GM18519 (cell line): ENCODE data around the gene ZNG1C.
"Not testable (repeated sequence)": the region's sequence is repeated elsewhere in the genome, so short reads cannot be mapped to it uniquely, and the experiment has no call there.

Source experiments
- ATAC-seq: cut with Tn5 transposase; IDR thresholded peaks from one replicate; pipeline ENCODE4 v1.9.1; 2021; ENCODE audit warnings: mild to moderate bottlenecking, moderate library complexity; ENCODE audit not compliant: unreplicated experiment, low FRiP score

Gene ZNG1C

DNA sequence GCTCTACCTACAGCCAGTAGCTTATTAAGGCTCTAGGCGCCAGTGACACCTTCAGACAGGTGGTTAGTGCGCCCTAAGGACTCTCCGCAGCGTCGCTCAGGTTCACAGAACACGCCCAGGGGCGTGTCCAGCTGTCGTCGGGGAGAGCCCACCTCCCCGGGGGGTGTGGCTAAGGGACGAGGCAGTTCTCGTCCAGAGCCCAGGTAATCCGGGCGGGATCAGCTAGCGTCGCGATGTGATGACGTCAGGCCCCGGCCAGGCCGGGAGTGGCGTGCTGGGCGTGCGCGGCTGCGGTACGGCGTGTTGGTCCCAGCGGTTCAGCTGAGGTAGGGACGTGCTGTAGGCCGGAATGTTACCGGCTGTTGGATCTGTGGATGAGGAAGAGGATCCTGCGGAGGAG, at the start of gene ZNG1C:
Gene ZNG1C (plus strand): TSS at position 301 of the 400 bp plus-strand sequence. CDS start 49 bp downstream, at position 350.
- not testable (repeated sequence) for ATAC-seq

DNA sequence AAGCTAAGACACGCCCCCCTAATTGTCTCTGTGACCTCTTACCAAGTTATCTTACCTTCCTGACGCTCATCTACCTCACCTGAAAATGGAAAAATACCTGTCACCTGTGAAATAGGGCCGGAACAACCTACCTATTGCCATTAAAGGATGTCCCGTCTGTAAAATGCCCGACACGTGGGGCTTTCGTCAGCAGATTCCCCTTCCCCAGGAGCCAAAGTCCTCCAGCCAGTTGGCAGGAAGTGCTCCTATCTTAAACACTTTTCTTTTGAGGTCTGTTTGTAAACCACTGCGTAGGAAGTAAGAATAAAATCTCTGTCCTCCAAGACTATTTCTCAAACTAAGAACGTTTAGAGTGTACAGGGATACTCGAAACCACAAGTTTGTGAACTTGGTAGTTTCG, 654 bp downstream of the ZNG1C start:
- not testable (repeated sequence) for ATAC-seq

DNA sequence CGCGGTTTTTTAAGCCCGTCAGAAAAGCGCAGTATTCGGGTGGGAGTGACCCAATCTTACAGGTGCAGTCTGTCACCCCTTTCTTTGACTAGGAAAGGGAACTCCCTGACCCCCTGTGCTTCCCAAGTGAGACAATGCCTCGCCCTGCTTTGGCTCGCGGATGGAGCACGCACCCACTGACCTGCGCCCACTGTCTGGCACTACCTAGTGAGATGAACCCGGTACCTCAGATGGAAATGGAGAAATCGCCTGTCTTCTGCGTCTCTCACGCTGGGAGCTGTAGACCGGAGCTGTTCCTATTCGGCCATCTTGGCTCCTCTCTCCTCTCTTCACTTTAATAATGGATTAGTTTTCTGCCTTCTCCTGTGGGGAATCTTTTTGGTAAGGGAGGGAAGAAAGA, 39.3 kb downstream of the ZNG1C start:
- ATAC-seq, result not testable (repeated sequence)

DNA sequence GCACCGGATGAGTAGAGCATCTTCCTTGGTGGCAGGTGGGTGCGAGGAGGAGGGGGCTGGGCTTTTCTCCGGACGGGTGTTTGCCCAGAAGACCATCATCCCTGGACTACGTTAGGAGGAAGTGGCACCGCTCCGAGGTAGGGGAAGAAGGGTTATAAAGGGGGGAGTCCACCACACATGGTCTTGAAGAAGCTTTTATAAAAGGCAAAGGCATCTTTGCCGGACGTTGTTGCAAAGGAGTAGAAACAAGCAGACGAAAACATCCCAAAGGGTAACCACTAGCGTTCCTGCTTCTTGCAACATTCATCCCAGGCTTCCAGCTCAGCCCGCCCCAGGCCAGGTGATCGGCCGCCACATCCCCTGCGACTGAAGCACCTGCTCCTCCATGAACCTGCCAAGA, 60.8 kb downstream of the ZNG1C start, which contains the start of gene FOXD4L3:
Gene FOXD4L3 (plus strand): TSS at position 301 of the 400 bp plus-strand sequence. CDS start 85 bp downstream, at position 386.
- not testable (repeated sequence) for ATAC-seq

DNA sequence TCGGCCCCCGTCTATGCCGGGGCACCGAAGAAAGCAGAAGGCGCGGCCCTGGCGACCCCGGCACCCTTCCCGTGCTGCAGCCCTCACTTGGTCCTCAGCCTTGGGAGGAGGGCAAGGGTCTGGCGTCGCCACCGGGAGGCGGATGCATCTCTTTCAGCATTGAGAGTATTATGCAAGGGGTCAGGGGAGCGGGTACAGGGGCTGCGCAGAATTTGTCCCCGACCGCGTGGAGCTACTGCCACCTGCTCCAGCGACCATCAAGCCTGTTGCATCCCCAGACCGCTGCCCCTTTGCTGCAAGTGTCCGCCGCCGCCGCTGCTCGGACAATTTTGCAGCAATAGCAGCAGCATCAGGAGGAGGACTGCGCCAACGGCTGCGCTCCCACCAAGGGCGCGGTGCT, 62.0 kb downstream of the ZNG1C start:
- ATAC-seq, result not testable (repeated sequence)

DNA sequence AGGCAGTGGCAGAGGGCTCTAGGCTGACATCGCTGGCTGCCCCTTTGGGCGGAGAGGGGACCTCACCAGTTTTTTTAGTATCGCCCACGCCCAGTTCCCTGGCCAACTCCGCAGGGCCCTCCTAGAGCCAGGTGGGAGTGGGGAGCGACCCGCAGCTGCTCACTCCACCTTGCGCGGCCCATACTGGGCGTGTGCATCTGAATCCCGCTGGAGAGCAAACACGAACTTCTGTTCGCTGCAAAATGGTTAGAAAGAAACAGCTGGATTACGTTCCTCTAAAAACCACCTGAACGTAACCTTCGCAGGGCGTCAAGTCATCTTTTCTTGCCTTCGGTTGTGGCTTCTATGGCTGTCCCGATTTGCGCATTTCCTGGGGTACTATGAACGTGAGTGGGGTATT, 62.4 kb downstream of the ZNG1C start:
- not testable (repeated sequence) for ATAC-seq

DNA sequence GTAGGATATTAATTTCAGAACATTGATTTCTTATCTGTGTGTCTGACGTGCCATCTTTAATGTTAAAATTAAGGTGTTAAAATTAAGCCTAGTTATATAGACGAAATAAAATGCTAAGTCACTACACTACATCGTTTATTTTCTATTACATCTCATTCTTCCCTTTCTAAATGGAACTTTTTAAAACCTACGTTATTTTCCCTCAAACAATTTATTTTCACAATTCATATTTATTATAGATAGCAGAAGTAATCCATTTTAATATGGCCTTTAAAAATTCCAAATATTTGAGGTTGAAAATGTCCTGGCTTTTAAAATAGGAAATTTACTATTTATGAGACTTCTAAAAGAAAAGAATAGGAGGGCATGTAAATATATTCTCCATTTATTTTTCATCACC, 63.0 kb downstream of the ZNG1C start:
- ATAC-seq, result not testable (repeated sequence)

DNA sequence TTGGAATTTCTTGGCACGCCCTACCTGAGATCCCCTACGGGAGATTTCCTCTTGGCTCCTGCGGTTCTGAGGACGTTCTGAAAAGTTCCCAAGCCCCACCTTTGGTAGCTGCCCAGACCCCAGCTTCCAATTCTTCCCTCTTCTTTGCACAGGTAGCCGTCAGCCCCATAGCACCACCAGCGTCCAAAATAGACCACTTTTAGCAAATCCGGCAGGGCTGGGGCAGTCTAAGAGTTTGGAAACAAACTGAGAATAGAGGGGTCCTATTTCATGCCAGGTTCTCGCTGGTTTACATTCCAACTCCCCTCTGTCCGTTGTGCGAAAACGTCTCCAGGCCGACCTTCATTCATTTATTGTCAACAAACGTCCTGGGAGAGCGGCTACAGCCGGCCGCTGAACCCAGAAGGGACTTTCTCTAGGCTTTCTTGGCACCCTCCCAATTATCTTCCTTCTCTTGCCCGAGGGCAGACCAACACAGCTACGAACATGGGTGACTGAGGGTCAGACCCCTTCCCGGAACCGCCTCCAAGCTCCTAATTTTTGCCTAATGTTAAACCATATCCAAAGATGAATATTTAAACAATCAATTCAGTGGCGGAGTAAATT, 64.0 kb downstream of the ZNG1C start:
- not testable (repeated sequence) for ATAC-seq

DNA sequence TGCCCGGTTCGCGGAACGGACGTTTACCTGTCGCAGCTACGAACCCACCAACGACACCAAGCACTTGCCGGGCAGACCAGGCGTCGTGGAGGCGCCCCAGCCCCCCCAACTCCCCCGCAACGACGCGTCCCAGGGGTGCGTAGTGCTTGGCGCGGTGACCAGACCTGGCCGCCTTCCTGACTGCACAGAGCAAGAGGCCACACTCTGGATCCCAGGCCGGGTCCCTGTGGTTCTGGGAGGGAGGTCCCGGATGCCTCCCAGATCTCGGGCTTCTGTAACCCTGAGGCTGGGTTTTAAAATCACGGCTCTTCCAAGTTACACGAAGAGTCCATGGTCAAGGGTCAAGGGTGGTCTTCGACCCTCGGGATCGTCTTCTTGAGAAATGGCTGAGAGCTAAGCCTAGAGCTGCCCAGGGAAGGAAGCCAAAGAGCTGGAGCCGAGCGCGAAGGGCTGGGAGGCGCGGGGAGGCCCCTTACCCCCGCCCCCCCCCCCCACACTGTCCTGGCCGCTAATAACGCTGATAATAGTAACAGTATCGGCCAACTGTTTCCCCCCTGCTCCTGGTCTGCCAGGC, 64.7 kb downstream of the ZNG1C start:
- ATAC-seq, result not testable (repeated sequence)

DNA sequence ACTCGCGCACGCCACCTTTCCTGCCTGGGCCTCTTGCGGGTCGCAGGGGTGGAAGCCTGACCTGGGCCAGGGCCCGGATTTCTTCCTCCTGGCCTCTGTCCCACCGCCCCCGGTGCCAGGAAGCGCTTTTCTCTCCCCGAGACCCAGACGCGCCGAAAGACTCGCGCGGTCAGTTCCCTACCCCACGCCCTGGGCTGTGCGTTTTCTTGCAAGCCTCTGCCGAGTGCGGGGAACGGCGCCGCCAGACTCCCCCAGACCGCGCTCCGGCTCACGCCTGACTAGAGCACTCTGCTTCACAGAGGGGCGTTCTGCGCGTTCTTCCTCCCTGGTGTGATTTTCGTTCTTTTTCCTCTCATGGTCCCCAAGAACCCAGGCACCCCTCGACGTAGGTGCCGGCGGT, 65.3 kb downstream of the ZNG1C start:
- not testable (repeated sequence) for ATAC-seq

DNA sequence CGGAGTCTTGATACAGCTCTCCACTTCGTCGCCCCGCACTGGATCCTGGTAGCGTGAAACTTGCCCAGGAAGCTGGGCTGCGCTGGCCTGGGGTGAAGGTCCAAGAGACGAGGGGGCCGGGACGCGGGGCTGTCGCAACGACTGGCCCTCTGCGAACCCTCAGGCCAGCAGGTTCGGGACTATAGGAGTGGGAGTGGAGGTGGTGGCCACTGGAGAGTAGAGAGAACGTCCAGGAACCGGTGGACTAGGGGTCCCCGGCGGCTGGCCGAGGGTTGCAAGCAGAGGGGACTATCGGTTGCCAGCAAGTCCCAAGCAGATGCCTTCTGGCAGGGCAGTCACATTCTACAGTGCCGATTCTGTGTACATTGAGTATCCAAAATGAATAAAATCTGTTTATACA, 65.9 kb downstream of the ZNG1C start:
- ATAC-seq, result not testable (repeated sequence)

DNA sequence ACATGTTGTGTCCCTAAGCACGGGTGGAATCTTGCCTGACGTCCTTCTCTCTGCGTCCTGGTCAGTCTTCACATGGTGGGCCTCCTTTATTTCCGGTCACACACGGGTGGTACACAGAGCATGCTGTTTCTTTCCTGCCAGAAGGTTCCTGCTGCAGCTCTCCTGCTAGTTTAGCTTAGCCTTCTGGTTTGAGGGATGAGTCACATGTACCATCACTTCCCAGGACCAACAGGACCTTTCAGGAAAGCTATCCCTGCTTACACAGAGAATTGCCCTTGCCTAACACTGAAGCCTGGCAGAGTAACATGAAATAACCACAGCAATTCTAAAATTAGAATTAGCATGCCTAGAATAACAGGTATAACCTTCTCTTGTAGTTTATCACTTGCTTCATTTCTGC, 69.4 kb downstream of the ZNG1C start:
- ATAC-seq, result not testable (repeated sequence)

DNA sequence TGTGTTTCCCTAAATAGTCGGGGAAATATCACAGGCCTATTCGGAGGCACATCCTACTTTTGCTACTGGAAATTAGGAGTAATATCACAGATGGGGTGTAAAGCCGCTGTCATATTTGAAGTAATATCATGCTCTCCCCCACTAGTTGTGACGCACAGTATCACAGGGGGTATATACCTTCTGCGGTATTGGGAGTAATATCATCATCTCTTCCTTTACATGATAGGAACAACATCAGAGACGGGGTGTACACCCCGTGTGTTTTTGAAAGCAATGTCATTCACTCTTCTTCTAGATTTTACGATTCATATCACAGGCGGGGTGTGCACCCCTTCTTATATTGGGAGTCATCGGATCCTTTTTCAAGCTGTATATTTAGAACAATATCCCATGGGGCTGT, 76.4 kb downstream of the ZNG1C start:
- not testable (repeated sequence) for ATAC-seq

DNA sequence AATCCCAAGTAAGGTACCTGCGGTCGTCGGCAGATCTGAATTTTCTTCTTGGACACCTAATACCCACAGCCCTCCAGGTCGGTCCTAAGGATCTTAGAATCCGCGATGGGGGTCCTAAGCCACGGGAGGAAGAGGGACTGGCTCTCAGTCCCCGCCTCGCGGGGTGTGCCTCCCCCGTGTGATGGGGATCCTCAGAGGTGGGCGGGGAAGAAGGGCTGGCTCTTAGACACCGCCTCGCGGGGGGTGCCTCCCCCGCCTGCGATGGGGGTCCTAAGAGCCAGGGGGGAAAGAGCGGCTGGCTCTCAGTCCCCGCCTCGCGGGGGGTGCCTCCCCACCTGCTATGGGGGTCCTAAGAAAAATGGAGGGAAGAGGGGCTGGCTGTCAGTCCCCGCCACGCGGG, 82.0 kb downstream of the ZNG1C start:
- ATAC-seq, result not testable (repeated sequence)

DNA sequence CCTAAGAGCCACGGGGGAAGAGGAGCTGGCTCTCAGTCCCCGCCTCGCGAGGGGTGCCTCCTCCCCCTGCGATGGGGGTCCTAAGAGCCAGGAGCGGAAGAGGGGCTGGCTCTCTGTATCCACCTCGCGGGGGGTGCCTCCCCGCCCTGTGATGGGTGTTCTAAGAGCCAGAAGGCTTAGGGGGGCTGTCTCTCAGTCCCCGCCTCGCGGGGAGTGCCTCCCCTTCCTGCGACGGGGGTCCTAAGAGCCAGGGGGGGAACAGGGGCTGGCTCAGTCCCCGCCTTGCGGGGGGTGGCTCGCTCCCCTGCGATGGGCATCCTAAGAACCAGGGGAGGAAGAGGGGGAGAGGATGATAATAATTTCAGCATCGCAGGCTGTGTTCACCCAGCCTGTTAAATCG, 82.7 kb downstream of the ZNG1C start:
- not testable (repeated sequence) for ATAC-seq

DNA sequence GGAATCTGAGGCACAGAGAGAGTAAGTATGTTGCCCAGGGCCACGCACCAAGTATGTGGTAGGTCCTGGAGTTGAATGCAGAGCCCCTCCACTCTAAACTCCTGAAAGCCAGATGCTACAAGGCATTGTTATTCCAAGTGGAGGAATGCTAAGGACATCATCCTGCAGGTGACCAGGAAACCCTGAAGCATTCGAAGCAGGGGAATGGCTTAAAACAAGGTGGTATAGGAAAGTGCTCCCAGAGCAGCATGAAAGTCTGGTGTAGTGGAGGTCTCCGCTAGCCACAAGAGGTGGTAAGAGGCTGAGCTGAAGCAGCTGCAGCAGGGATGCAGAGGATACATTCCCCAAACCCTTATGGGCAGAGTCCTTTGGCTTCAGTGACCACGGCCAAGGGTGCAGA, 87.3 kb downstream of the ZNG1C start:
- not testable (repeated sequence) for ATAC-seq

DNA sequence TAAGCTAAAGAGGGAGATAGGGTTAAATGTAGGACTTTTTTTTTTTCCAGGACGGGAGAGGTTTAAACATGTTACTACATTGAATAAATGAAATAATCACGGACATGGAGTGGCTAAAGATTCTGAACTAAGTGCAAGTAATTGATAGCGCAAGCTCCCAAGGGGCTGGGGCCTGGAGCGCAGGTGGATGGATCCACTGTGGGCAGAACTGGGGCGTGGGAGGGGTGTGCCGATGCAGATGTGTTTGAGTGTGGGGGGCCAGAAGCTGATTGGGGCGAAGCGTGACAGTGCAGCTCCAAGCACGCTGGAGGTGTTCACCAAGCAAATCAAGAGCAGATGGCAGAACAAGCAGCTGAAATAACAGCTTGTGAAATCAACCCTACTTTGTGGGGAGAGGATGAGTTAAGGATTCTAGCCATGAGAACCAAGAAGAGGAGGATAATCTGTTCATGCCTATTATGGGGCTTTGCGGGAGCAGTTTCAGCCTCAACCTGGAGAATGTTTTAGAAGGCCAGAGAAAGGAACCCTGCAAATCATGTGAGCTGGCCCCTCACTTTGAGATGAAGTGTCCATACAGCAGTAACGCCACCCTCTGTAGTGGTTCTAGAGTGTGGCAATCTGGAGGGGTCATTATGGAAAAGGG, 88.9 kb downstream of the ZNG1C start:
- not testable (repeated sequence) for ATAC-seq

DNA sequence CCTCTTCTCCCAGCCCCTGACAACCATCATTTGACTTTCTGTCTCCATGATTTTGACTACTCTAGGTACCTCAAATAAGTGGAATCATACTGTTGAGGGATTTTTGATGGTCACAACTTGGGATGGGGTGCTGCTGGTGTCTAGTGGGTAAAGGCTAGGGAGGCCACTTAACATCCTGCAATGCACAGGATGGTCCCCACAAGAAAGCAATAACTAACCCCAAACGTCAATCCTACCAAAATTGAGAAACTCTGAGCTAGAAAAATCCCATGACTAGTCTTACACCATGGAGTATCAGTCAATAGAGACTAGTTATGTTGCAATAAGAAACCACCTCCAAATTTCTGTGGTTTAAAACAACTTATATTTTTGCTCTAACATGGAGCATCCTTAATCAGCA, 90.3 kb downstream of the ZNG1C start:
- ATAC-seq, result not testable (repeated sequence)

DNA sequence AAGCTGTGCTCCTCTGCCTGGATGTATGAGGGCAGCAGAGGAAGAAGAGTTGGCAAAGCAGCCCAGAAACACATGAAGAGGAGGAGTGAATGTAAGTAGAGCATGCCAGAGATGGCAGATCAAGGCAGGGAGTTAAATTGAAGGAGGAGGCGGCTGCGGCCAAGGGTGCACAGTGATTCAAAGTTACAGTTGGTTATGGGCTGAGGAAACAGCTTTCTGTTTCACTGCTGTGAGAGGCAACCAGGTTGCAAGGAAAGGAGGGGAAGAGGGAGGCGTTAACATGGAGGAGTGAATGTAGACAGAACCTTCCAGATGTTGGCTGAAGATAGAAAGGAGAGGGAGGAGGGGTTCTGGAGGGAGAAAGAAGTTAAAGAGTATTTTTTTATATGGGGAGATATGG, 94.2 kb downstream of the ZNG1C start:
- not testable (repeated sequence) for ATAC-seq

DNA sequence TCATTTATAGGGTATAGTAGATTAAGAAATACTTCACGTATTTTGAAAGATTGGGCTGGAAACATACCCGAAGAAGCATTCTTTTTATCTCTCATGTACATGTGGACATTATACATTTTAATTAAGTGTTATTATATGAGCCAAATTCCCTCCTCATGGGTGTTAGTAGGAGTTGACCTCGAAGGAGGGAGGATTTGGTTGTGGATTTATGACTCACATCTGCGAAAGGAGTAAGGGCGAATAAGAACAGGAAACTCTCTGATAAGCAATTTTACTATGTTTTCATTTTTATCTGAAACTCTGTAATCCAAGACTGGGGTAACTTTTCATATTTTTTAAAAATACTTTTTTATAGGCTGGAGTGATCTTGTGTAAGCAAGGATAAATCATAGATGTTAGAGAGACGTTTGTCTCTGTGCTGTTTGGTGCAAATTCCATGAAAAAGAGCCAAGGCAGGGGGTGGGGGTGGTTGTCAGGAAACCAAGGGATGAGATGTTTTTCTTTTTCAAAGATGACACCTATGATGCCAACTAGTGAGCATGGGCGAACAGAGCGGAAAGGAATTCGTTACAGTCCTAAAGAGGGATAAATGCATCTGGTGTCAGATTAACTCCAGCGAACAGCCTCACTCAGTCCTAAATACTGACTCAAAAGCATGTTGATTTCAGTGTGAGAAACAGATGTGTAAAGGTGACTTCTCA, 95.0 kb downstream of the ZNG1C start:
- not testable (repeated sequence) for ATAC-seq

DNA sequence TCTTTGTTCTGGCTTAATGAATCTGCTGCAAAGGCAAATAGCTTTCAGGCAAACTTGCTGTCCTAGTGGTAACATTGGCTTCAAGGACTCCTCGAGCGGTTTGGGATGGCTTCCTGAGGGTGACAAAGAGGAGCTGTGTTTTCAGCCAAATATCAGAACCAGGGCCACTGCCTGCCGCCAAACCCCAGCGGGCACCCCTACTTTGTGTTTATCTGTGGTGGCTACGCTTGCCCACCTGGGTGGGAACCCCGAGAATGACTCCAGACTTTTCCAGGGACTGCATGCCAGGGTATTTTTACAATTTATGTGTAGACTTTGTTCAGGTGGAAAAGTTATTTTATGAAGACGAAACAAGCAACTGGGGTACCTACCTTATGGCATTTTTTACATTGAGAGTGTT, 96.2 kb downstream of the ZNG1C start:
- ATAC-seq, result not testable (repeated sequence)
